Neuronal stem cell (in vitro differentiated cells): Measurements from ENCODE around the gene GRIP2.

Source experiments
- DNase-seq: peaks from one replicate; pipeline ENCODE4 v3.0.0-alpha.2; 2013; ENCODE audit warnings: low spot score
- H2AFZ ChIP-seq: one replicate; pipeline ENCODE4 v1.6.1; 2013; ENCODE audit warnings: mild to moderate bottlenecking, low read length, inconsistent platforms
- H2AK5ac ChIP-seq: 2 replicates; pipeline ENCODE4 v1.6.1; 2013; ENCODE audit warnings: low read depth, mild to moderate bottlenecking, inconsistent platforms, low read length, moderate library complexity, mixed read lengths
- H2BK120ac ChIP-seq: 2 replicates; pipeline ENCODE4 v1.6.1; 2013; ENCODE audit warnings: low read depth, mild to moderate bottlenecking, inconsistent platforms, low read length, moderate library complexity, mixed read lengths
- H2BK12ac ChIP-seq: one replicate; pipeline ENCODE4 v1.6.1; 2013; ENCODE audit warnings: low read length, inconsistent platforms
- H2BK15ac ChIP-seq: 2 replicates; pipeline ENCODE4 v1.6.1; 2013; ENCODE audit warnings: mild to moderate bottlenecking, low read length, inconsistent platforms, mixed read lengths
- H2BK5ac ChIP-seq: one replicate; pipeline ENCODE4 v1.6.1; 2013; ENCODE audit warnings: inconsistent platforms, mild to moderate bottlenecking, low read length, moderate library complexity
- H3K14ac ChIP-seq: one replicate; pipeline ENCODE4 v1.6.1; 2013; ENCODE audit warnings: low read length, inconsistent platforms
- H3K18ac ChIP-seq: 2 replicates; pipeline ENCODE4 v1.6.1; 2013; ENCODE audit warnings: low read length, inconsistent platforms
- H3K23ac ChIP-seq: 2 replicates; pipeline ENCODE4 v1.6.1; 2013; ENCODE audit warnings: low read depth, mild to moderate bottlenecking, mixed read lengths, low read length, inconsistent platforms; ENCODE audit not compliant: poor library complexity
- H3K27ac ChIP-seq: replicated peaks from 3 replicates; pipeline ENCODE4 v1.5.1; 2013; ENCODE audit warnings: low read length, inconsistent platforms
- H3K27me3 ChIP-seq, 3 experiments: 2 replicates each; pipeline ENCODE4 v1.6.1; 2013; ENCODE audit warnings: low read length in 3 of 3, mild to moderate bottlenecking in 2 of 3, inconsistent platforms in 1 of 3, low read depth in 1 of 3, mixed read lengths in 1 of 3, moderate library complexity in 1 of 3; ENCODE audit not compliant: control insufficient read depth in 3 of 3, insufficient read depth in 3 of 3
- H3K36me3 ChIP-seq, 2 donors: replicated peaks in 1 of 2; 2 replicates each; pipeline ENCODE4 v1.6.1; 2013; ENCODE audit warnings: low read length in 2 of 2; ENCODE audit not compliant: control insufficient read depth in 2 of 2, insufficient read depth in 2 of 2
- H3K4ac ChIP-seq: 2 replicates; pipeline ENCODE4 v1.6.1; 2013; ENCODE audit warnings: inconsistent platforms, mild to moderate bottlenecking, low read length, moderate library complexity
- H3K4me1 ChIP-seq, 2 donors: 1 replicate in 1 of 2; 2 replicates in 1 of 2; pipeline ENCODE4 v1.6.1; 2013; ENCODE audit warnings: low read length in 2 of 2, low read depth in 1 of 2; ENCODE audit not compliant: control insufficient read depth in 2 of 2, insufficient read depth in 1 of 2
- H3K4me2 ChIP-seq: one replicate; pipeline ENCODE4 v1.6.1; 2013; ENCODE audit warnings: mild to moderate bottlenecking, low read length, inconsistent platforms; ENCODE audit not compliant: insufficient read depth, poor library complexity, severe bottlenecking
- H3K4me3 ChIP-seq, 2 donors: 2 replicates each; pipeline ENCODE4 v1.5.1; 2013; ENCODE audit warnings: low read length in 2 of 2, mild to moderate bottlenecking in 2 of 2, inconsistent platforms in 1 of 2, moderate library complexity in 1 of 2
- H3K79me1 ChIP-seq: one replicate; pipeline ENCODE4 v1.6.1; 2013; ENCODE audit warnings: low read depth, mild to moderate bottlenecking, inconsistent platforms, low read length, moderate library complexity
- H3K9ac ChIP-seq: one replicate; pipeline ENCODE4 v1.6.1; 2013; ENCODE audit warnings: mild to moderate bottlenecking, low read depth, low read length, inconsistent platforms; ENCODE audit not compliant: poor library complexity
- H3K9me3 ChIP-seq, 2 donors: replicated peaks in 1 of 2; 2 replicates each; pipeline versions ENCODE3 to v1.6.1; 2013; ENCODE audit warnings: low read length in 2 of 2, mild to moderate bottlenecking in 2 of 2, inconsistent platforms in 1 of 2, low read depth in 1 of 2, mixed read lengths in 1 of 2, moderate library complexity in 1 of 2; ENCODE audit not compliant: control insufficient read depth in 2 of 2, insufficient read depth in 1 of 2
- H4K8ac ChIP-seq: one replicate; pipeline ENCODE4 v1.6.1; 2013; ENCODE audit warnings: low read depth, mild to moderate bottlenecking, inconsistent platforms, low read length, moderate library complexity
- H4K91ac ChIP-seq: one replicate; pipeline ENCODE4 v1.6.1; 2013; ENCODE audit warnings: low read length, low read depth, mild to moderate bottlenecking, inconsistent platforms; ENCODE audit not compliant: poor library complexity
- WGBS, 2 donors: extraction: QIAGEN DNeasy Blood & Tissue Kit; methylation state at CpG; one replicate each; pipeline ENCODE4 v1.1.7; 2013; ENCODE audit warnings: missing lambda C conversion rate in 2 of 2, mixed read lengths in 1 of 2; ENCODE audit not compliant: insufficient read length in 2 of 2, insufficient replicate concordance in 1 of 2; ENCODE audit errors: extremely low coverage in 2 of 2; 5-methylcytosine and 5-hydroxymethylcytosine counted together

Gene GRIP2

DNA sequence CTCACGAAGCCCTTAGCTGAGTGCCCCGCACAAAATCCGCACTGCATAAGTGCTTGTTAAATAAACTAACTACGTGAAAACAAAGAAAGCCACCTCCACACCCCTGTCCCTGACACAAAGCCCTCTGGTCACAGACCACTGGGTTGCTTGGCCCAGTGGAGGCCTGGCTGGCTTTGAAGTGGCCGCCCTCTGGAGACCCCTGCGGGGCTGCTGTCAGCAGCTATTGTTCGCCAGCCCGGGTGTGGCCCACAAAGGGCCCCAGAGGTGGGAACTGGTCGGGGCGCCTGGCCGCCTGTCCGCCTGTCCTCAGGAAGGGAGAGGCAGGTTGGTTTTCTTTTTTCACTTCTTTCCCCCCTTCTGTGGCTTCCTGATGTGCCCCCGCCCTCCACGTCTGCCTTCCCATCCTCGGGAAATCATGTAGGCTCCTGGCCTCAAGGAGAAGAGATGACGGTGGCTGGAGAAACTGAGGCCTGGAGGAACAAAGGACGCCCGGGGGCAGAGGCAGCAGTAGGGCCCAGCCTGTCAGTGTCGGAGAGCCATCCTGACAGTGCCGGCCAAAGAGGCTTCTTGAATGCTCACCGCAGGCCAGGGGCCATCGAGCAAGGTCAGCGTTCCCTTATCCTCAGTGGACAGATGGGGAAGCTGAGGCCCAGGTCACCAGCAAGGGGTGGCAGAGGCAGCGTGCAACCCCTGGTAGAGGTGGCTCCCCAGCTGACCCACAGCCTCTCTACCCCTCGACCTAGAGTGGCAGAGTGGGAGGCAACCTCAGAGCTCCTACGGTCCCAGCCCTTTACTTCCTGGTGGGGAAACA, 76.6 kb downstream of the GRIP2 start:
- no CpG with 5 or more reads among the region's 26 CpGs for WGBS, 2 donors

GRCh38 chr3:14462738-14463137, 77.4 kb downstream of the GRIP2 start:
- H3K14ac ChIP-seq, result no peak overlapping the region
- peaks cover 8 to 15% of the 10 kb centered on the region in 2 donors for H3K4me1 ChIP-seq
- peaks cover 0 to 54% of the 10 kb centered on the region in 2 donors for H3K36me3 ChIP-seq
- WGBS, 2 donors, result no CpG with 5 or more reads among the region's 9 CpGs
- no peak overlapping the region for H3K23ac ChIP-seq
- no peaks in the 10 kb centered on the region for H3K79me1 ChIP-seq
- no peak overlapping the region for H3K4me2 ChIP-seq
- H4K8ac ChIP-seq, result no peak overlapping the region
- no peak overlapping the region for H3K4me3 ChIP-seq
- no peaks in the 10 kb centered on the region for H3K27me3 ChIP-seq
- H2BK15ac ChIP-seq, result no peak overlapping the region
- no peak overlapping the region for H2AFZ ChIP-seq
- DNase-seq, result no peak
- H4K91ac ChIP-seq, result no peak overlapping the region
- H3K9ac ChIP-seq, result no peak overlapping the region
- no peak overlapping the region for H3K27ac ChIP-seq
- no peak overlapping the region for H2BK5ac ChIP-seq
- H2BK120ac ChIP-seq, result no peak overlapping the region
- no peak overlapping the region for H2BK12ac ChIP-seq
- H3K9me3 ChIP-seq, result no peaks in the 10 kb centered on the region
- no peak overlapping the region for H3K18ac ChIP-seq
- H3K4ac ChIP-seq, result no peak overlapping the region
- no peak overlapping the region for H2AK5ac ChIP-seq

More for the DNA sequence above, 76.6 kb downstream of the GRIP2 start:
- Histone ChIP-seq H4K91ac (no peak overlapping the region), H3K4me2 (no peak overlapping the region), H4K8ac (no peak overlapping the region), H2BK5ac (peak overlapping the region; percentile 58), H3K4ac (no peak overlapping the region), H3K36me3 (peaks cover 0 to 57% of the 10 kb centered on the region in 2 donors), H3K4me1 (peaks cover 2 to 15% of the 10 kb centered on the region in 2 donors), H3K79me1 (no peaks in the 10 kb centered on the region), H3K27ac (no peak overlapping the region), H2AFZ (no peak overlapping the region), H3K9ac (no peak overlapping the region), H3K23ac (no peak overlapping the region), H3K18ac (peak overlapping the region; percentile 67), H3K9me3 (no peaks in the 10 kb centered on the region), H3K27me3 (no peaks in the 10 kb centered on the region), H2BK15ac (no peak overlapping the region), H3K14ac (no peak overlapping the region), H3K4me3 (no peak overlapping the region), H2AK5ac (no peak overlapping the region), H2BK12ac (no peak overlapping the region), H2BK120ac (no peak overlapping the region)
- DNase-seq, result no peak

DNA sequence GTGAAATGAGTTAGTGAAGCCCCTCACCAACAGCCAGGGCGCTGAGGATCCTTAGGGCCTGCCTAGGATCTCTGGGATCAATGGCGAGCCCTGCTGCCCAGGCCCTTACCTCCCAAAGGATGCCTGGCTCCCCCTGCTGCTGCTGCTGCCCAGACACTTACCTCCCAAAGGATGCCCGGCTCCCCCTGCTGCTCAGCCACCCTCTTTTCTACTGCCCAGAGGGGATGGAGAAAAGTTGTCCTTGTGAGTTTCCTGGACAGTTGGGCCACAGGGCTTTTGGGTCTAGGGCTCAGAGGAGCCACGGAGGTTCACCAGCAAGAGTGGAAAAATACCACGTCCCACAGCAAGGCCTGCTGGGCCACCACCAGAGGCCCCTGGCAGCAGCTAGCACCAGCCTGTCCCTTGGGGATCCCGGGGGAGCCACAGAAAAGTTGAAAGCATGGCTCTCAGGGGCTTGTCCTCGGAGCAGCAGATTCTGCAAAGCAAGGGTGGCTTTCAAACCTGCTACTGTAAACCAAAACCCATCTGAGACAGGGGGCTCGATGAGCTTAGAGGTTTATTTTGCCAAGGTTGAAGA, 78.3 kb downstream of the GRIP2 start:
- H3K9ac ChIP-seq, result peak overlapping the region; percentile 13
- no peak overlapping the region for H4K8ac ChIP-seq
- H3K14ac ChIP-seq, result no peak overlapping the region
- no peak overlapping the region for H2BK120ac ChIP-seq
- H3K27ac ChIP-seq, result no peak overlapping the region
- no peak overlapping the region for H3K4me2 ChIP-seq
- H2AFZ ChIP-seq, result peak overlapping the region; percentile 21
- peak overlapping the region; percentile 26 for H2AK5ac ChIP-seq
- H3K27me3 ChIP-seq, result no peaks in the 10 kb centered on the region
- H2BK5ac ChIP-seq, result no peak overlapping the region
- peaks cover 0 to under 1% of the 10 kb centered on the region in 2 donors for H3K9me3 ChIP-seq
- H3K4me3 ChIP-seq, result no peak overlapping the region
- no peak overlapping the region for H4K91ac ChIP-seq
- no peak overlapping the region for H3K4ac ChIP-seq
- peak overlapping the region; percentile 31 for H3K23ac ChIP-seq
- H2BK15ac ChIP-seq, result no peak overlapping the region
- peaks cover 0 to 48% of the 10 kb centered on the region in 2 donors for H3K36me3 ChIP-seq
- no peak for DNase-seq
- no CpG with 5 or more reads among the region's 8 CpGs for WGBS, 2 donors
- H3K79me1 ChIP-seq, result no peaks in the 10 kb centered on the region
- H2BK12ac ChIP-seq, result no peak overlapping the region
- no peak overlapping the region for H3K18ac ChIP-seq
- H3K4me1 ChIP-seq, result peaks cover 10 to 15% of the 10 kb centered on the region in 2 donors

GRCh38 chr3:14461006-14461747, 79.0 kb downstream of the GRIP2 start:
- Histone ChIP-seq H3K4me2 (no peak overlapping the region), H2BK5ac (no peak overlapping the region), H3K9me3 (peaks cover 0 to 2% of the 10 kb centered on the region in 2 donors), H3K23ac (no peak overlapping the region), H2AK5ac (no peak overlapping the region), H3K9ac (no peak overlapping the region), H3K27me3 (no peaks in the 10 kb centered on the region), H3K4me3 (no peak overlapping the region), H2BK12ac (no peak overlapping the region), H2BK120ac (no peak overlapping the region), H3K4me1 (peaks cover 10 to 15% of the 10 kb centered on the region in 2 donors), H4K8ac (no peak overlapping the region), H3K36me3 (peaks cover 0 to 47% of the 10 kb centered on the region in 2 donors), H3K27ac (no peak overlapping the region), H3K18ac (no peak overlapping the region), H3K14ac (no peak overlapping the region), H4K91ac (no peak overlapping the region), H2AFZ (peak overlapping the region; percentile 21), H3K79me1 (no peaks in the 10 kb centered on the region), H2BK15ac (no peak overlapping the region), H3K4ac (no peak overlapping the region)
- no peak for DNase-seq
- WGBS, 2 donors, result no CpG with 5 or more reads among the region's 13 CpGs
